Measurements from ENCODE around the gene VAMP5. TPM values are rescaled to one million over a fixed set of nuclear protein-coding genes. Genes with fewer than 3 reads are reported as not detected.

Gene VAMP5
- total RNA-seq, 6 donors from 2014 or later, result 20.5 to 105 (median 44.0) TPM

- DNase-seq, result peak; percentile 92 to 99
- H3K4me1 ChIP-seq, result peaks cover 36 to 47% (median 42%) of the 10 kb centered on the region in 4 donors
- 1% methylated on average over 14 to 71 of the region's 92 CpGs for WGBS, 2 donors
Measured at GRCh38 chr2:85538507-85539360, 45.5 kb upstream of the VAMP5 start, which contains the start of gene MAT2A. Gene MAT2A (plus strand): TSS chr2:85539168. CDS start chr2:85539288, 120 bp downstream.

GRCh38 chr2:85539361-85540132 lies 44.7 kb upstream of the VAMP5 start:
- H3K27ac ChIP-seq, result peak overlapping the region; percentile 95 to 99 (median 96)
- H3K4me3 ChIP-seq, result peak overlapping the region; percentile 85 to 97 (median 92)
- TF ChIP-seq POLR2AphosphoS5 (IDR thresholded peaks at IDR 0.05), result peak; percentile 26 to 59
- TF ChIP-seq, protein P1, sequence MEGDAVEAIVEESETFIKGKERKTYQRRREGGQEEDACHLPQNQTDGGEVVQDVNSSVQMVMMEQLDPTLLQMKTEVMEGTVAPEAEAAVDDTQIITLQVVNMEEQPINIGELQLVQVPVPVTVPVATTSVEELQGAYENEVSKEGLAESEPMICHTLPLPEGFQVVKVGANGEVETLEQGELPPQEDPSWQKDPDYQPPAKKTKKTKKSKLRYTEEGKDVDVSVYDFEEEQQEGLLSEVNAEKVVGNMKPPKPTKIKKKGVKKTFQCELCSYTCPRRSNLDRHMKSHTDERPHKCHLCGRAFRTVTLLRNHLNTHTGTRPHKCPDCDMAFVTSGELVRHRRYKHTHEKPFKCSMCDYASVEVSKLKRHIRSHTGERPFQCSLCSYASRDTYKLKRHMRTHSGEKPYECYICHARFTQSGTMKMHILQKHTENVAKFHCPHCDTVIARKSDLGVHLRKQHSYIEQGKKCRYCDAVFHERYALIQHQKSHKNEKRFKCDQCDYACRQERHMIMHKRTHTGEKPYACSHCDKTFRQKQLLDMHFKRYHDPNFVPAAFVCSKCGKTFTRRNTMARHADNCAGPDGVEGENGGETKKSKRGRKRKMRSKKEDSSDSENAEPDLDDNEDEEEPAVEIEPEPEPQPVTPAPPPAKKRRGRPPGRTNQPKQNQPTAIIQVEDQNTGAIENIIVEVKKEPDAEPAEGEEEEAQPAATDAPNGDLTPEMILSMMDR (IDR thresholded peaks at IDR 0.05), result peak in 2 of 6 experiments; percentile 5 to 28
- TF ChIP-seq EP300 (IDR thresholded peaks at IDR 0.05), result peak in 1 of 4 donors; percentile 3
- TF ChIP-seq POLR2A (IDR thresholded peaks at IDR 0.05), result peak in 1 of 4 donors; percentile 6
- DNase-seq (peak; percentile 70 to 94), ATAC-seq (ENCODE audit: low FRiP score in 2 of 2) (peak; percentile 71 to 76)
- no peaks in the 10 kb centered on the region for H3K9me3 ChIP-seq
- peaks cover 18 to 36% (median 31%) of the 10 kb centered on the region in 4 donors for H3K36me3 ChIP-seq
- WGBS, 2 donors, result 1% methylated on average over 17 to 65 of the region's 67 CpGs
- H3K27me3 ChIP-seq, result no peaks in the 10 kb centered on the region
- peaks cover 36 to 47% (median 42%) of the 10 kb centered on the region in 4 donors for H3K4me1 ChIP-seq

More at GRCh38 chr2:85538507-85539360, 45.5 kb upstream of the VAMP5 start, which contains the start of gene MAT2A:
- H3K9me3 ChIP-seq, result no peaks in the 10 kb centered on the region
- H3K27ac ChIP-seq, result peak within 1 kb of the TSS; percentile 95 to 99 (median 96)
- H3K36me3 ChIP-seq, result peaks cover 18 to 28% (median 26%) of the 10 kb centered on the region in 4 donors
- peak within 1 kb of the TSS; percentile 85 to 97 (median 92) for H3K4me3 ChIP-seq
- peak; percentile 95 to 96 for ATAC-seq (ENCODE audit: low FRiP score in 2 of 2)
- H3K27me3 ChIP-seq, result no peaks in the 10 kb centered on the region
- TF ChIP-seq, protein P1 (IDR thresholded peaks at IDR 0.05), result peak; percentile 58 to 93 (median 88)
- TF ChIP-seq EP300 (IDR thresholded peaks at IDR 0.05) (peak in 1 of 4 donors; percentile 81), POLR2AphosphoS5 (IDR thresholded peaks at IDR 0.05) (peak; percentile 99 to 100), POLR2A (IDR thresholded peaks at IDR 0.05) (peak; percentile 92 to 100 (median 99))

- no peak for DNase-seq
- Histone ChIP-seq H3K4me1 (peaks cover 39 to 47% (median 42%) of the 10 kb centered on the region in 4 donors), H3K27me3 (no peaks in the 10 kb centered on the region), H3K4me3 (peak overlapping the region; percentile 85 to 97 (median 92)), H3K27ac (peak overlapping the region; percentile 95 to 99 (median 96)), H3K9me3 (no peaks in the 10 kb centered on the region), H3K36me3 (peaks cover 18 to 43% (median 37%) of the 10 kb centered on the region in 4 donors)
- ATAC-seq (ENCODE audit: low FRiP score in 2 of 2), result no peak
- no peak for TF ChIP-seq EP300 (IDR thresholded peaks at IDR 0.05)
- TF ChIP-seq, protein P1 (IDR thresholded peaks at IDR 0.05), result no peak
- TF ChIP-seq POLR2A (IDR thresholded peaks at IDR 0.05), result no peak
- no peak for TF ChIP-seq POLR2AphosphoS5 (IDR thresholded peaks at IDR 0.05)
- WGBS, 2 donors, result 4 to 7% methylated on average over 11 of the region's 11 CpGs
Measured at GRCh38 chr2:85540133-85540648, 44.0 kb upstream of the VAMP5 start.

GRCh38 chr2:85541262-85541661 lies 43.0 kb upstream of the VAMP5 start:
- Histone ChIP-seq H3K27ac (peak overlapping the region in 1 of 4 donors; percentile 95), H3K36me3 (peaks cover 22 to 54% (median 47%) of the 10 kb centered on the region in 4 donors), H3K27me3 (no peaks in the 10 kb centered on the region), H3K9me3 (no peaks in the 10 kb centered on the region), H3K4me3 (peak overlapping the region; percentile 3 to 97 (median 86)), H3K4me1 (peaks cover 39 to 47% (median 43%) of the 10 kb centered on the region in 4 donors)
- ATAC-seq (ENCODE audit: low FRiP score in 2 of 2), result no peak
- no peak for TF ChIP-seq POLR2A (IDR thresholded peaks at IDR 0.05)
- TF ChIP-seq POLR2AphosphoS5 (IDR thresholded peaks at IDR 0.05), result no peak
- DNase-seq, result no peak
- 40 to 56% methylated on average over 4 of the region's 4 CpGs for WGBS, 2 donors
